Gastrocnemius medialis (tissue), 4 donors: ENCODE measurements around the gene CACNB1. TPM values are rescaled to one million over a fixed set of nuclear protein-coding genes. Genes with fewer than 3 reads are reported as not detected.

Experiments used
- ATAC-seq, 2 donors: fragments of 150-250 bp; one replicate each; pipeline ENCODE4 v1.9.1; 2016
- DNase-seq, 2 donors: peaks; one replicate each; pipeline ENCODE4 v3.0.0-alpha.2; 2019
- H3K27ac ChIP-seq, 4 donors: fragments of 200-600 bp; sonication (generic); 1 replicate in 1 of 4; 2 replicates in 3 of 4; pipeline ENCODE4 v1.5.1; 2016 to 2018; ENCODE audit warnings: mild to moderate bottlenecking in 2 of 4, moderate library complexity in 1 of 4
- H3K27me3 ChIP-seq, 3 donors: fragments of 200-600 bp; sonication (generic) in 2 of 3; 1 replicate in 1 of 3; 2 replicates in 2 of 3; pipeline versions ENCODE4 v1.5.1 to v1.6.0; 2016 to 2019; ENCODE audit warnings: mild to moderate bottlenecking in 1 of 3, moderate library complexity in 1 of 3
- H3K36me3 ChIP-seq, 2 donors: fragments of 200-600 bp; sonication (generic) in 1 of 2; one replicate each; pipeline ENCODE4 v1.5.1; 2017 to 2018
- H3K4me1 ChIP-seq, 2 donors: fragments of 200-600 bp; sonication (generic) in 1 of 2; one replicate each; pipeline ENCODE4 v1.5.1; 2016 to 2017; ENCODE audit warnings: mild to moderate bottlenecking in 2 of 2
- H3K4me3 ChIP-seq, 4 donors: fragments of 200-600 bp; sonication (generic) in 3 of 4; 1 replicate in 1 of 4; 2 replicates in 3 of 4; pipeline ENCODE4 v1.5.1; 2016 to 2019; ENCODE audit warnings: mild to moderate bottlenecking in 2 of 4
- H3K9me3 ChIP-seq, 3 donors: fragments of 200-600 bp; sonication (generic) in 2 of 3; 1 replicate in 1 of 3; 2 replicates in 2 of 3; pipeline ENCODE4 v1.5.1; 2016 to 2019
- POLR2A ChIP-seq, 2 donors: fragments of 450-650 bp; IDR thresholded peaks; one replicate each; pipeline ENCODE4 v1.6.1; 2017; ENCODE audit warnings: antibody characterized with exemption in 2 of 2, mild to moderate bottlenecking in 2 of 2, moderate library complexity in 2 of 2
- in situ Hi-C, 4 donors: fragments of 200-750 bp; cut with MboI; loops; one replicate each; pipeline versions ENCODE4 v1.15.0 to v1.8.0; 2017; ENCODE audit warnings: low sequenced_read_pairs in 4 of 4
- intact Hi-C: fragments of 100-400 bp; cut with DNase I; formaldehyde crosslinking; loops from one replicate; pipeline ENCODE4 v1.15.1; 2023; ENCODE audit warnings: low total_unique reads
- total RNA-seq, 4 donors: library from RNA; depleted of rRNA; stranded (reverse); fragments of >200 nt; gene quantifications; one replicate each; pipeline versions ENCODE4 v1.1.0 to v1.2.3, GENCODE V29; 2016
- TF ChIP-seq, protein P1 (sequence below), 5 experiments: fragments of 450-650 bp in 3 of 5; fragments of 200-600 bp in 2 of 5; sonication (generic) in 2 of 5; IDR thresholded peaks in 4 of 5; conservative IDR thresholded peaks in 1 of 5; 1 replicate in 4 of 5; 2 replicates in 1 of 5; pipeline ENCODE4 v1.5.1; 2016 to 2019; ENCODE audit warnings: antibody characterized with exemption in 5 of 5, mild to moderate bottlenecking in 3 of 5, moderate library complexity in 3 of 5

CACNB1 gene
- total RNA-seq, 4 donors from 2014 or later = 236 to 432 (median 340) TPM

DNA sequence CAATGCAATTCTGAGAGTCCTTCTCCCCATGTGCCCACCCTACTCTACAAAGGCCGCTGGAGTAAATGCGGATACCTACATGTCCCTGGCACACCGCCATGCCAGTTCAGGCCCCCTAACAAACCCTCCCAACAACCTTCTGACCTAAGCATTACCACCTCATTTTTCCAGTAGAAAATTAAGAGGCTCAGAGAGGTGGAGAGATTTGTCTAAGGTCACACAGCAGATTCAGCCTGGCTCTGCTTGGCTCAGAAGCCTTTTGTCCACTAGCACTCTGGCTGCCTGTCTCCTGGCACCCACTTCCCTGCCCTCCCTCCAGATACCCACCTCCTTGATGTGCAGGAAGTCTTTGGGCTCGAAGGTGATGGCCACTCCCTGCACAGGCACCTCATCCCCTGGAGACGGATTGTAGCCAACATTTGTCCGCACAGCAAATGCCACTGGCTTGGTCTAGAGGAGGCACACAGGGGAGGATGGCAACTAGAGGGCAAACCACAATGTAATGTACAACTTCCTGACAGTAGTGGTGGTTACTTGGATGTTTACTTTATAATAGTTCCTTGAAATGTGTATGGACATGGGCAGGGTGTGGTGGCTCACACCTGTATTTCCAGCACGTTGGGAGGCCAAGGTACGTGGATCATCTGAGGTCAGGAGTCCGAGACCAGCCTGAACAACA lies 10.2 kb downstream of the CACNB1 start:
- no peak for DNase-seq
- no peak overlapping the region for H3K4me3 ChIP-seq
- in situ Hi-C loops = no loop called here
- TF ChIP-seq POLR2A (IDR thresholded peaks at IDR 0.05) = no peak
- TF ChIP-seq, protein P1, sequence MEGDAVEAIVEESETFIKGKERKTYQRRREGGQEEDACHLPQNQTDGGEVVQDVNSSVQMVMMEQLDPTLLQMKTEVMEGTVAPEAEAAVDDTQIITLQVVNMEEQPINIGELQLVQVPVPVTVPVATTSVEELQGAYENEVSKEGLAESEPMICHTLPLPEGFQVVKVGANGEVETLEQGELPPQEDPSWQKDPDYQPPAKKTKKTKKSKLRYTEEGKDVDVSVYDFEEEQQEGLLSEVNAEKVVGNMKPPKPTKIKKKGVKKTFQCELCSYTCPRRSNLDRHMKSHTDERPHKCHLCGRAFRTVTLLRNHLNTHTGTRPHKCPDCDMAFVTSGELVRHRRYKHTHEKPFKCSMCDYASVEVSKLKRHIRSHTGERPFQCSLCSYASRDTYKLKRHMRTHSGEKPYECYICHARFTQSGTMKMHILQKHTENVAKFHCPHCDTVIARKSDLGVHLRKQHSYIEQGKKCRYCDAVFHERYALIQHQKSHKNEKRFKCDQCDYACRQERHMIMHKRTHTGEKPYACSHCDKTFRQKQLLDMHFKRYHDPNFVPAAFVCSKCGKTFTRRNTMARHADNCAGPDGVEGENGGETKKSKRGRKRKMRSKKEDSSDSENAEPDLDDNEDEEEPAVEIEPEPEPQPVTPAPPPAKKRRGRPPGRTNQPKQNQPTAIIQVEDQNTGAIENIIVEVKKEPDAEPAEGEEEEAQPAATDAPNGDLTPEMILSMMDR (IDR thresholded peaks at IDR 0.05 in 4 of 5, conservative IDR thresholded peaks at IDR 0.05 in 1 of 5) = no peak
- H3K4me1 ChIP-seq = peaks cover 28 to 32% of the 10 kb centered on the region in 2 donors
- no peaks in the 10 kb centered on the region for H3K9me3 ChIP-seq
- no peak for ATAC-seq
- H3K36me3 ChIP-seq = peaks cover 0 to 81% of the 10 kb centered on the region in 2 donors
- intact Hi-C loops = no loop called here
- peak overlapping the region; percentile 42 to 96 (median 72) for H3K27ac ChIP-seq
- no peaks in the 10 kb centered on the region for H3K27me3 ChIP-seq

DNA sequence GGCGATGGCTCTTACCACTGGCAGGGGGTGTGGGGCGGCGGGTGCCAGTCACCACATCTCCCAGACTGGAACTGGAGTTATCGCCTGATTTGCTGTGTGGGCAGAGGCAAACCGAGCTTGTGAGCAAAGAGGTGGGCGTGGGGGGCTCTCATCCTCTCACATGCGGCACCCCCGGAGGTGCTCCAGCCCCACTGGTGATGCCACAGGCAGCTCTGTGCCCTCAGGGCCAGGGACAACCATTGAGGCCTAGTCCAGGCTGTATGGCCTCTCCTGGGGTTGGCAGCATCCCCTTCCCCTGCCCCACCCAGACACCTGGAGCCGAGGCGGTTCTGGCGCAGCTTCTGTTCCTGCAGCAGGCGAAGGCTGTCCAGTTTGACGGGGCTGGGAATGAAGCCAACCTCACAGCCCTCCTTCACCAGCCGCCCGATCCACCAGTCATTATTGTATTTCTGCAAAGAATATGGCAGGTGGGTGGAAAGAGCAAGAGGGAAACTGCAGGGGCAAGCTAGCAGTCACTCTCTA lies 10.9 kb downstream of the CACNB1 start:
- Histone ChIP-seq H3K27me3 (no peaks in the 10 kb centered on the region), H3K27ac (peak overlapping the region in 3 of 4 donors; percentile 42 to 96 (median 87)), H3K9me3 (no peaks in the 10 kb centered on the region), H3K4me1 (peaks cover 22 to 25% of the 10 kb centered on the region in 2 donors), H3K36me3 (peaks cover 0 to 87% of the 10 kb centered on the region in 2 donors), H3K4me3 (no peak overlapping the region)
- TF ChIP-seq, protein P1 (IDR thresholded peaks at IDR 0.05 in 4 of 5, conservative IDR thresholded peaks at IDR 0.05 in 1 of 5) = no peak
- TF ChIP-seq POLR2A (IDR thresholded peaks at IDR 0.05) = no peak
- in situ Hi-C loops (no loop called here), intact Hi-C loops (no loop called here)
- ATAC-seq = no peak
- DNase-seq = no peak

DNA sequence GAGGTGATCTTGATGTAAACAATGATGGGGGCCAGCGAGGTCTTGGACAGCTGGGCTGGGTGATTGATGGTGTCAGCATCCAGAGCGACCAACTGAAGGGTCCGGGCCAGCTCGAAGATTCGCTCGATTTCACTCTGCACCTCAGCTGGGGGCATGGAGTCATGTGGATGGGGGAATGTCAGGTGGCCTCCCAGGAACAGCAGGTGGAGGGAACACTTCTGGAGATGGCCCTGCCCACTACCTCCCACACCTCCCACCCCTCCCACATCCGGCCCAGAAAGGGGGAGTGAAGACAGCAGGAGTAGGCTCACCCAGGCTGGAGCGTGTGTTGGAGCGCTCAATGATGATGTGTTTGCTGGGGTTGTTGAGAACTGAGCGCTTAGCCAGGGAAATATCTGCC lies 13.7 kb downstream of the CACNB1 start:
- ATAC-seq (no peak), DNase-seq (no peak)
- TF ChIP-seq, protein P1 (IDR thresholded peaks at IDR 0.05 in 4 of 5, conservative IDR thresholded peaks at IDR 0.05 in 1 of 5) = no peak
- no peak for TF ChIP-seq POLR2A (IDR thresholded peaks at IDR 0.05)
- peaks cover 5 to 8% of the 10 kb centered on the region in 2 donors for H3K4me1 ChIP-seq
- in situ Hi-C loops = no loop called here
- no peaks in the 10 kb centered on the region for H3K9me3 ChIP-seq
- no peaks in the 10 kb centered on the region for H3K27me3 ChIP-seq
- intact Hi-C loops = no loop called here
- H3K36me3 ChIP-seq = peaks cover 0 to 96% of the 10 kb centered on the region in 2 donors
- peak overlapping the region in 1 of 4 donors; percentile 46 for H3K27ac ChIP-seq
- H3K4me3 ChIP-seq = no peak overlapping the region

DNA sequence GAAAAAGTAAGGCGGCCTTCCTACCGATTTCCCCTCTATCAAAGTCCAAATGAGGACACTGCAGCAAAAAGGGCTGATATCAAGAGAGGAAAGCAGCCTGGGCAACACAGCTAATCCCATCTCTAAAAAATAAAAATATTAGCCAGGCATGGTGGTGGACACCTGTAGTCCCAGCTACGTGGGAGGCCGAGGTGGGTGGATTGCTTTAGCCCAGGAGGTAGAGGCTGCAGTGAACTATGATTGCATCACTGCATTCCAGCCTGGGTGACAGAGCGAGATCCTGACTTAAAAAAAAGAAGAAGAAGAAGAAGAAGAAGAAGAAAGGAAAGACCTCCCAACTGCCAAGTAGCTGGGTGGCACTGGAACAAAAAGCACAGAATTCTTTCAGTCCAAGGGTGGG lies 14.4 kb downstream of the CACNB1 start:
- TF ChIP-seq, protein P1 (IDR thresholded peaks at IDR 0.05 in 4 of 5, conservative IDR thresholded peaks at IDR 0.05 in 1 of 5) = no peak
- TF ChIP-seq POLR2A (IDR thresholded peaks at IDR 0.05) = no peak
- no peaks in the 10 kb centered on the region for H3K27me3 ChIP-seq
- H3K4me1 ChIP-seq = peaks cover 5 to 8% of the 10 kb centered on the region in 2 donors
- no peak for ATAC-seq
- H3K9me3 ChIP-seq = no peaks in the 10 kb centered on the region
- H3K4me3 ChIP-seq = no peak overlapping the region
- peaks cover 0 to 96% of the 10 kb centered on the region in 2 donors for H3K36me3 ChIP-seq
- peak overlapping the region in 1 of 4 donors; percentile 46 for H3K27ac ChIP-seq
- in situ Hi-C loops = no loop called here
- no peak for DNase-seq
- intact Hi-C loops = no loop called here
